ENCODE results near the gene ENHO.

ENHO gene

GRCh38 chr9:34522091-34522887 is 501 bp downstream of the ENHO start:
- DNase-seq = no peak

GRCh38 chr9:34521406-34522045 is 1.3 kb downstream of the ENHO start:
- no peak for DNase-seq

GRCh38 chr9:34520505-34521385 is 2.0 kb downstream of the ENHO start:
- DNase-seq = no peak

GRCh38 chr9:34520096-34520495 is 2.7 kb downstream of the ENHO start:
- DNase-seq = no peak

GRCh38 chr9:34519321-34520020 is 3.3 kb downstream of the ENHO start:
- no peak for DNase-seq

- no peak for DNase-seq
These were observed 3.9 kb downstream of the ENHO start for GRCh38 chr9:34518896-34519295.

- no peak for DNase-seq
These were observed 4.6 kb downstream of the ENHO start for GRCh38 chr9:34518110-34518616.

GRCh38 chr9:34517185-34517584 is 5.6 kb downstream of the ENHO start:
- no peak for DNase-seq

- no peak for DNase-seq
These were observed 6.8 kb downstream of the ENHO start for GRCh38 chr9:34515959-34516358.

GRCh38 chr9:34514816-34515215 is 8.0 kb downstream of the ENHO start:
- no peak for DNase-seq

GRCh38 chr9:34514401-34514800 is 8.4 kb downstream of the ENHO start:
- no peak for DNase-seq

- DNase-seq = no peak
These were observed 9.1 kb downstream of the ENHO start for GRCh38 chr9:34513567-34514214.

GRCh38 chr9:34512131-34513078 is 10.4 kb downstream of the ENHO start:
- no peak for DNase-seq

- no peak for DNase-seq
These were observed 12.0 kb downstream of the ENHO start for GRCh38 chr9:34510497-34511468.

- DNase-seq = no peak
These were observed 13.8 kb downstream of the ENHO start for GRCh38 chr9:34508951-34509350.

- no peak for DNase-seq
These were observed 14.3 kb downstream of the ENHO start for GRCh38 chr9:34508463-34508862.

GRCh38 chr9:34507966-34508365 is 14.8 kb downstream of the ENHO start:
- DNase-seq = no peak

GRCh38 chr9:34507556-34507955 is 15.2 kb downstream of the ENHO start:
- no peak for DNase-seq

GRCh38 chr9:34506623-34507022 is 16.2 kb downstream of the ENHO start:
- DNase-seq = no peak
